ENCODE data around the gene C1QTNF4.
A peak's percentile ranks its signal among the peaks of the same experiment; 100 is the strongest.
"Not testable (repeated sequence)": the region's sequence is repeated elsewhere in the genome, so short reads cannot be mapped to it uniquely, and the experiment has no call there.

C1QTNF4 gene

DNA sequence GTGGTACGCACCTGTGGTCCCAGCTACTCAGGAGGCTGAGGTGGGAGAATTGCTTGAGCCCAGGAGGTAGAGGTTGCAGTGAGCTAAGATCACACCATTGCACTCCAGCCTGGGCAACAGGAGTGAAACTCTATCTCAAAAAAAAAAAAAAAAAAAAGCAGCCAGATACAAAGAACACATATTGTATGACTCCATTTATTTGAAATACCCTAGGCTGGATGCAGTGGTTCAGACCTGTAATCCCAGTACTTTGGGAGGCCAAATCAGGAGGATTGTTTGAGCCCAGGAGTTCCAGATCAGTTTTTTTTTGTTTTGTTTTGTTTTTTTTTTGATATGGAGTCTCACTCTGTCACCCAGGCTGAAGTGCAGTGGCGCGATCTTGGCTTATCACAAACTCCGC is 31.8 kb downstream of the C1QTNF4 start:
- not testable (repeated sequence) for H3K4me3 ChIP-seq (ENCODE audit: low read depth, low read length); H3K4me1 ChIP-seq (ENCODE audit: control insufficient read depth, insufficient read depth, low read length); H3K27me3 ChIP-seq (ENCODE audit: control insufficient read depth, insufficient read depth, low read length); H3K9ac ChIP-seq (ENCODE audit: low read depth, low read length); H3K9me3 ChIP-seq (ENCODE audit: control insufficient read depth, insufficient read depth, low read length); H3K36me3 ChIP-seq (ENCODE audit: control insufficient read depth, insufficient read depth, low read length)

DNA sequence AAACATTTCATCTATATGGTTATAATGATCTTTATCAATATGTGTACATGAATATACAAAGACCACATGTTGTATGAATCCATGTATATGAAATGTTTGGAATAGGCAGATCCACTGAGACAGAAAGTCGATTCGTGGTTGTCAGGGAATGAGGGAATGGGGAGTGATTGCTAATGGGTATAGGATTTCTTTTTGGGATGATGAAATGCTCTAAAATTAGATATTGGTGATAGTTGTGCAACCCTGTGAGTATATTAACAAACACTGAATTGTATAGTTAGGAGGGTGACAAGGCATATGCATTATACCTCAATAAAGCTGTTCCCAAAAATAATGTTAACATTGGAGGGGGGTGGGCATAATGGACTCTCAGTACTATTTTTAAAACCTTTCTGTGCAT is 33.8 kb downstream of the C1QTNF4 start:
- no peaks in the 10 kb centered on the region for H3K36me3 ChIP-seq (ENCODE audit: control insufficient read depth, insufficient read depth, low read length)
- no peaks in the 10 kb centered on the region for H3K4me1 ChIP-seq (ENCODE audit: control insufficient read depth, insufficient read depth, low read length)
- H3K27me3 ChIP-seq (ENCODE audit: control insufficient read depth, insufficient read depth, low read length), result no peaks in the 10 kb centered on the region
- no peak overlapping the region for H3K9ac ChIP-seq (ENCODE audit: low read depth, low read length)
- no peak overlapping the region for H3K4me3 ChIP-seq (ENCODE audit: low read depth, low read length)
- H3K9me3 ChIP-seq (ENCODE audit: control insufficient read depth, insufficient read depth, low read length), result no peaks in the 10 kb centered on the region

DNA sequence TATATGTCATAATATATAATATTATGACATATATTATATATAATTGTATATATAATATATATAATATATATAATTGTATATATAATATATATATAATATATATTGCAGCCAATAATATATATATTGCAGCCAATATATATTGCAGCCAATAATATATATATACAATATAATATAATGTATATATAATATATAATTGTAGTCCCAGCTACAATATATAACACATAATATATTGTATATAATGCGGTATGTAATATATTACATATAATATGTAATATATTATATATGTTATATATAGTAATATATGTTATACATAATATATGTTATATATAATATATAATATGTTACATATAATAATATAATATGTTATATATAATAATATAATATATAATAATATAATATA is 35.5 kb downstream of the C1QTNF4 start:
- H3K4me3 ChIP-seq (ENCODE audit: low read depth, low read length), result no peak overlapping the region

DNA sequence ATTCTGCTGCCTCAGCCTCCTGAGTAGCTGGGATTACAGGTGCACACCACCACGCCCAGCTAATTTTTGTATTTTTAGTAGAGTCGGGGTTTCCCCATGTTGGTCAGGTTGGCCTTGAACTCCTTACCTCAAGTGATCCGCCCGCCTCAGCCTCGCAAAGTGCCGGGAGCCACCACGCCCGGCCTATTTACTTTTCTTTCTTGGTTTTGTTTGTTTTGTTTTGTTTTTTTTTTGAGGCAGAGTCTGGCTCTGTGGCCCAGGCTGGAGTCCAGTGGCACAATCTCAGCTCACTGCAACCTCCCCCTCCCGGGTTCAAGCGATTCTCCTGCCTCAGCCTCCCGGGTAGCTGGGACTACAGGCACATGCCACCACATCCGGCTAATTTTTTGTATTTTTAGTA is 37.2 kb downstream of the C1QTNF4 start:
- not testable (repeated sequence) for H3K4me1 ChIP-seq (ENCODE audit: control insufficient read depth, insufficient read depth, low read length); H3K9me3 ChIP-seq (ENCODE audit: control insufficient read depth, insufficient read depth, low read length); H3K27me3 ChIP-seq (ENCODE audit: control insufficient read depth, insufficient read depth, low read length); H3K9ac ChIP-seq (ENCODE audit: low read depth, low read length); H3K36me3 ChIP-seq (ENCODE audit: control insufficient read depth, insufficient read depth, low read length); H3K4me3 ChIP-seq (ENCODE audit: low read depth, low read length)

More for the DNA sequence above, 35.5 kb downstream of the C1QTNF4 start:
- Histone ChIP-seq H3K27me3 (ENCODE audit: control insufficient read depth, insufficient read depth, low read length) (no peaks in the 10 kb centered on the region), H3K9me3 (ENCODE audit: control insufficient read depth, insufficient read depth, low read length) (no peaks in the 10 kb centered on the region), H3K9ac (ENCODE audit: low read depth, low read length) (no peak overlapping the region), H3K4me1 (ENCODE audit: control insufficient read depth, insufficient read depth, low read length) (peaks cover 4% of the 10 kb centered on the region), H3K36me3 (ENCODE audit: control insufficient read depth, insufficient read depth, low read length) (no peaks in the 10 kb centered on the region)

DNA sequence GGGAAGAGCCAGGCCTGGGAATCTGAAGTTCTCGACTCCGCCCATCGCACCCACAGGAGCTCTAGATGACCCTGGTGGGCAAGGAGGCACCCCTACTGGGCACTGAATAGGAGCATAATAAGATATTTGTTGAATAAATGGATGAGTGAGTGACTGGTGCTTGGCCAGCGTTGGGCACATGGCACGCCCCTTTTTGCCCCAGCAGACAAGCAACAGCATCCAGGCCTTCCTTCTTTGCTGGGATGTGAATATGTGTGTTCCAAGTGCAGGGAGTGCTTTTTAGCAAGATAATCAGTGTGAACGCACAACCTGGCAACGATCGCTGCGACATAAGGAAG is 40.8 kb downstream of the C1QTNF4 start:
- H3K4me3 ChIP-seq (ENCODE audit: low read depth, low read length), result peak overlapping the region; percentile 73
- no peaks in the 10 kb centered on the region for H3K36me3 ChIP-seq (ENCODE audit: control insufficient read depth, insufficient read depth, low read length)
- H3K4me1 ChIP-seq (ENCODE audit: control insufficient read depth, insufficient read depth, low read length), result peaks cover 13% of the 10 kb centered on the region
- no peaks in the 10 kb centered on the region for H3K27me3 ChIP-seq (ENCODE audit: control insufficient read depth, insufficient read depth, low read length)
- peak overlapping the region; percentile 65 for H3K9ac ChIP-seq (ENCODE audit: low read depth, low read length)
- H3K9me3 ChIP-seq (ENCODE audit: control insufficient read depth, insufficient read depth, low read length), result no peaks in the 10 kb centered on the region

DNA sequence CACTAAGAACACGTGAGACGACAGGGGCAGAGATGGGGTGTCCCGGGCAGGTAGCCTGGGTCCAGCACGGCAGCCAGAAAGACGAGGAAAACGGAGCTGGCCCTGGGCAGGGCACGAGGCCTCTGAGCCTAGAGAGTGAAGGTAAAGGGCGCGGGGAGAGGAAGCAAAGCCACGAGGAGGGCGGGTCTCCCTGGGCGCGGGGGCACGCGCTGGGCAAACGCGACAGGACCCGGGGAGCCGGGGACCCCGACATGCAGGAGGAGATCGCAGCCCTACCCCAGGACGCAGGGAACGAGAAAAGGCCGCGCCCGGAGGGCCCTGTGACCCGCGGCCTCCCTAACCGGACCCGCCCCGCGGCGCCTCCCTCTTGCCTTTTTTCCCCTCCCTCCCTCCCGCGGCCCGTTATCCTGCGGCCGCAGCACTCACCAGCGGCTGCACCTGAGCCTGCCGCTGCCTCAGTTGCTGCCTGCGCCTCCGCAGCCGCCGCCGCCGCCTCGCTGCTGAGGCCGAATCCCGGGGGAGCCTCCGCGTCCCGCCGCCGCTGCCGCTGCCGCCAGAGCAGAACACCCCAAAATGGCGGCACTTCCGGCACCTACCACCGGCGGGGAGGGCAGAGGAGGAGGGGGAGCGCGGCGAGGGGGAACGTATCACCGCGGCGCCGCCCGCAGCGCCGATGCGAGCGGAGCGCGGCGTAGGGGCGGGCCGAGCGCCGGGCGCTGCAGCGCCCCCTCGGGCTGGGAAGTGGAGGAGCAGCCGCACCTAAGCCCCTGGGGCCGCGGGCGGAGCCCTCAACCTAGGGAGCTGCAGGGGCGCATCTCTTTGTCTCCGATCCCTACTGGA is 41.4 kb downstream of the C1QTNF4 start, which contains the start of gene CELF1:
Gene CELF1, minus strand, starts transcription at position 567 of the 840 bp plus-strand sequence. CDS start 53,609 bp downstream, outside the sequence.
- H3K36me3 ChIP-seq (ENCODE audit: control insufficient read depth, insufficient read depth, low read length), result no peaks in the 10 kb centered on the region
- peak within 1 kb of the TSS; percentile 99 for H3K4me3 ChIP-seq (ENCODE audit: low read depth, low read length)
- peak within 1 kb of the TSS; percentile 99 for H3K9ac ChIP-seq (ENCODE audit: low read depth, low read length)
- H3K9me3 ChIP-seq (ENCODE audit: control insufficient read depth, insufficient read depth, low read length), result no peaks in the 10 kb centered on the region
- peaks cover 13% of the 10 kb centered on the region for H3K4me1 ChIP-seq (ENCODE audit: control insufficient read depth, insufficient read depth, low read length)
- no peaks in the 10 kb centered on the region for H3K27me3 ChIP-seq (ENCODE audit: control insufficient read depth, insufficient read depth, low read length)

DNA sequence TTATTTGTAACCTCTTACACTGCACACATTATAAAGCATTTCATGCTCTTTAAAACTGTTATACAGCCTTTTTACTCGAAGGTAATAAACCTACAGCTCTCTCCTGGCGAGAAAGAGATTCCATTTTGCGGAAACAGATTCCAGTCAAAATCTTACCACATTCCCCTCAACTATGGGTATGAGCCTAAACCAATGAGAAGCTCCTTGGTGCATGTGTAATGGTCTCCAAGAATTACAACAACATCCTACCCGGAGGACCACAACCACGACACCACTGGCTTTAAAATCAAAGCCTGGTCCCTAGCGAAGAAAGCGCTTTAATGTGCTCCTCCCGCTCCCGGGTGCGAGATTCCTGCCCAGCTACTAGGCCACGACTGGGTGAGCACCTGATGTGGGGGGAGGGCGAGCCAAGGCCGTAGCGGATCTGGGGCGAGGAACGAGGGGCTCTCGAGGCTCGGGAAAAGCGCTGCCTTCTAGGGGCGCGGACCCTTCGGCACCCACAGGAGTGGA is 42.1 kb downstream of the C1QTNF4 start:
- no peaks in the 10 kb centered on the region for H3K9me3 ChIP-seq (ENCODE audit: control insufficient read depth, insufficient read depth, low read length)
- peak overlapping the region; percentile 99 for H3K4me3 ChIP-seq (ENCODE audit: low read depth, low read length)
- no peaks in the 10 kb centered on the region for H3K27me3 ChIP-seq (ENCODE audit: control insufficient read depth, insufficient read depth, low read length)
- H3K36me3 ChIP-seq (ENCODE audit: control insufficient read depth, insufficient read depth, low read length), result no peaks in the 10 kb centered on the region
- peaks cover 13% of the 10 kb centered on the region for H3K4me1 ChIP-seq (ENCODE audit: control insufficient read depth, insufficient read depth, low read length)
- H3K9ac ChIP-seq (ENCODE audit: low read depth, low read length), result peak overlapping the region; percentile 99

DNA sequence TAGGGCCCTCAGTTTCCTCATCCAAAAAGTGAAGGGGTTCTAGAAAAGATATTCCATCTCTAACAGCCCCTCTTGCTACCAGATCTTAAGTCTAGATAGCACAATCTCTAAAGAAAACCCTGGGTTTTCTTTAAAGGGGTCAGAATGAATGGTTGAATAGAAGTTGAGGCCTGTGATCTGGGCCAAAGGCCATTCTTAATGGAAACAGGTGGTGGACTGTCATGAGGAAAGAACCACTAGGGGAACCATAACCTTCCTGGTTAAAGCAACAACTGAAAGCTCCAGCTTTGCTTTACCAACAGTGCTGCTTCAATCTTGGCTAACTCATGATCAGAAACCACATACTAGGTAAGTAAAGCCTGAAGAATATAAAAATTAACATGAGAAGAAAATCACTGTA is 43.1 kb downstream of the C1QTNF4 start:
- Histone ChIP-seq H3K36me3 (ENCODE audit: control insufficient read depth, insufficient read depth, low read length) (no peaks in the 10 kb centered on the region), H3K4me3 (ENCODE audit: low read depth, low read length) (peak overlapping the region; percentile 99), H3K9me3 (ENCODE audit: control insufficient read depth, insufficient read depth, low read length) (no peaks in the 10 kb centered on the region), H3K9ac (ENCODE audit: low read depth, low read length) (no peak overlapping the region), H3K4me1 (ENCODE audit: control insufficient read depth, insufficient read depth, low read length) (peaks cover 13% of the 10 kb centered on the region), H3K27me3 (ENCODE audit: control insufficient read depth, insufficient read depth, low read length) (no peaks in the 10 kb centered on the region)

DNA sequence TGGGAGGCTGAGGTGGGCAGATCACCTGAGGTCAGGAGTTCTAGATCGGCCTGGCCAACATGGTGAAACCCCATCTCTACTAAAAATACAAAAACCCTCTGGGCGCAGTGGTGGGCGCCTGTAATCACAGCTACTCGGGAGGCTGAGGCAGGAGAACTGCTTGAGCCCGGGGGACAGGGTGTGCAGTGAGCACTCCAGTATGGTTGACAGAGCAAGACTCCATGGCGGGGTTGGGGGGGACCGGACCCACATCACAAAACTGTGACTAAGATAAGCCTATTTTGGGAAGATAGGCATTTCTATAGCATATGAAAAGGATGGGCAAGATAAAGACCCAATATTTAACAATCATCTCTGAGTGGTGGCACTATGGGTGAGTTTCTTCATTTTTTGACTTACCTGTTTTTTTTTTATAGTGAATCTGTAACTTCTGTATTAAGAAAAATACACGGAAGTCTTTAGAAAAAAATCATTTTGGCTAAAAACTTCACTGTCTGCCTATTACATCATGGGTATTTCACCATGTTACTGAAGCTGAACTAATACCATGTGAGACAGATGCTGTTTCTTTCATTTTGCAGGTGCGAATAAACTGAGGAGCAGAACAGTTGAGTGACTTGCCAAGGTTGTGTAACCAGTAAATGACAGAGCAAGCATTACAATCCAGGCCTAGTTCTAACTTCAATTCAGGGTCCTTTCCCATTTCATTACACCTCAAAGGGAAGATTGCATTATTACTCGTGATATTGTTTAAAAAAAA is 43.7 kb downstream of the C1QTNF4 start:
- Histone ChIP-seq H3K27me3 (ENCODE audit: control insufficient read depth, insufficient read depth, low read length) (no peaks in the 10 kb centered on the region), H3K4me1 (ENCODE audit: control insufficient read depth, insufficient read depth, low read length) (peaks cover 13% of the 10 kb centered on the region), H3K9ac (ENCODE audit: low read depth, low read length) (no peak overlapping the region), H3K36me3 (ENCODE audit: control insufficient read depth, insufficient read depth, low read length) (no peaks in the 10 kb centered on the region), H3K9me3 (ENCODE audit: control insufficient read depth, insufficient read depth, low read length) (no peaks in the 10 kb centered on the region), H3K4me3 (ENCODE audit: low read depth, low read length) (no peak overlapping the region)

DNA sequence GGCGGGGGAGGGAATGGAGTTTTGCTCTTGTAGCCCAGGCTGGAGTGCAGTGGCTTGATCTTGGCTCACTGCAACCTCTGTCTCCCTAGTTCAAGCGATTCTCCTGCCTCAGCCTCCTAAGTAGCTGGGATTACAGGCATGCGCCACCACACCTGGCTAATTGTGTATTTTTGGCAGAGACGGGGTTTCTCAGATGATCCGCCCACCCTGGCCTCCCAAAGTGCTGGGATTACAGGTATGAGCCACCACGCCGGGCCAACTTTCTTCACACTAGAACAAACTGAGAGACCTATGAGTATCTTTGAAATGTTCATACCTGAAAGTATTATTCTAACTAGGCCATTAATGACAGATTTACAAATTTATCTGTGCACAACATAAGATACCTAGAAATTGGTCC is 47.9 kb downstream of the C1QTNF4 start:
- H3K4me3 ChIP-seq (ENCODE audit: low read depth, low read length); H3K9ac ChIP-seq (ENCODE audit: low read depth, low read length); H3K27me3 ChIP-seq (ENCODE audit: control insufficient read depth, insufficient read depth, low read length); H3K9me3 ChIP-seq (ENCODE audit: control insufficient read depth, insufficient read depth, low read length); H3K36me3 ChIP-seq (ENCODE audit: control insufficient read depth, insufficient read depth, low read length); H3K4me1 ChIP-seq (ENCODE audit: control insufficient read depth, insufficient read depth, low read length): not testable (repeated sequence)

DNA sequence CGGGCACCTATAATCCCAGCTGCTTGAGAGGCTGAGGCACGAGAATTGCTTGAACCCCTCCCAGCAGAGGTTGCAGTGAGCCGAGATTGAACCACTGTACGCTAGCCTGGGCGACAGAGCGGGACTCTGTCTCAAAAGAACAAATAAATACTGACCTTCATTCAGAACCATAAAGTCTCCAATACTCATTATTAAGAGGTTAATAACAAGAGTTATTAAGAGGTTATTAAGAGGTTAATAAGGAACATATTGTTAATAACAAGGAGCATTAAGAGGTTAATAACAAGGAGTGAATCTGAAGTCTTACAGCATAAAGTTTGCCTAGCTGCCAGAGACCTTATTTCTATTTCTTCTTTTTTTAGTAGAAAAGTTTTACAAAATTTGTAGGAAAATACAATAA is 48.9 kb downstream of the C1QTNF4 start:
- H3K4me1 ChIP-seq (ENCODE audit: control insufficient read depth, insufficient read depth, low read length), result peaks cover under 1% of the 10 kb centered on the region
- no peak overlapping the region for H3K9ac ChIP-seq (ENCODE audit: low read depth, low read length)
- no peaks in the 10 kb centered on the region for H3K9me3 ChIP-seq (ENCODE audit: control insufficient read depth, insufficient read depth, low read length)
- no peak overlapping the region for H3K4me3 ChIP-seq (ENCODE audit: low read depth, low read length)
- no peaks in the 10 kb centered on the region for H3K36me3 ChIP-seq (ENCODE audit: control insufficient read depth, insufficient read depth, low read length)
- no peaks in the 10 kb centered on the region for H3K27me3 ChIP-seq (ENCODE audit: control insufficient read depth, insufficient read depth, low read length)

DNA sequence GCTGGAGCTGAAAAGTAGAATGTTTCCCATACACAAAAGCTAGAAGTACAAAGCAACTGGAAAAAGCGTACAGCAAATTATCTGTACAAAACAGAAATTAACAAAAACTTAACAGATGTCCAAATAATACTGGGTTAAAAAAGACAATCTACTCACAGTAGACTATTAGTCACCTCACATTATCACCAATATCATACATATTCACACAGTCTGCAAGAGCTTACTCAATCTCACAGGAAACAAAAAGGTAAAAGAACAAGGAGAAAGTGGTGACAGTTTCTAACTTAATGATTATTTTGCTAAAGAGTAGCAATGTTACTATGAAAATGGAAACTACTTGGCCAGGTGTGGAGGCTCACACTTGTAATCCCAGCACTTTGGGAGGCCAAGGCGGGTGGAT is 53.1 kb downstream of the C1QTNF4 start:
- peaks cover 19% of the 10 kb centered on the region for H3K4me1 ChIP-seq (ENCODE audit: control insufficient read depth, insufficient read depth, low read length)
- H3K9ac ChIP-seq (ENCODE audit: low read depth, low read length), result no peak overlapping the region
- H3K9me3 ChIP-seq (ENCODE audit: control insufficient read depth, insufficient read depth, low read length), result no peaks in the 10 kb centered on the region
- no peaks in the 10 kb centered on the region for H3K36me3 ChIP-seq (ENCODE audit: control insufficient read depth, insufficient read depth, low read length)
- H3K27me3 ChIP-seq (ENCODE audit: control insufficient read depth, insufficient read depth, low read length), result no peaks in the 10 kb centered on the region
- H3K4me3 ChIP-seq (ENCODE audit: low read depth, low read length), result no peak overlapping the region
